ENCODE data around the gene PLXDC2.

PLXDC2 gene

DNA sequence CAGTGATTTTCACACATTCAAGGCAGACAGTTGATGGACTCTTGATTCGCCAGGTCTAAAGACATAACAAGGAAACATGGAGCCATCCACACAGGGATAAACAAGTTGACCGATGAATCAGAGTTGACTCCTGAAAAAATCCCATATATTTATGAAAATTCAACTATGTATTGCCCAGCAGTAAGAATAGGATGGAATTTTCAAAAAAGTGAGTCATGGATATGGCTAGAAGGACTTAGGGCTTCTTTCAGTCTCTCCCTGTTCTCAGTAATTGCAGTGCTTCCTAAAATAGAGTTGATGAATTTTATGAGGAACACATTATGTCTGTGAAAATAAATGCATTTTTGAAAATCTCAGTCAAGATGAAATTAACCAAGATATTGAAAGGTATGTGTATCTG is 301.2 kb downstream of the PLXDC2 start:
- peaks cover 29% of the 10 kb centered on the region for H3K4me1 ChIP-seq (ENCODE audit: control insufficient read depth, insufficient read depth, low read length)
- no peaks in the 10 kb centered on the region for H3K36me3 ChIP-seq (ENCODE audit: control insufficient read depth, insufficient read depth, low read length)
- H3K27me3 ChIP-seq (ENCODE audit: control insufficient read depth, insufficient read depth, low read length) = no peaks in the 10 kb centered on the region
- no peak overlapping the region for H3K9ac ChIP-seq (ENCODE audit: low read depth, low read length)
- H3K9me3 ChIP-seq (ENCODE audit: control insufficient read depth, insufficient read depth, low read length) = no peaks in the 10 kb centered on the region
- H3K4me3 ChIP-seq (ENCODE audit: low read depth, low read length) = no peak overlapping the region

DNA sequence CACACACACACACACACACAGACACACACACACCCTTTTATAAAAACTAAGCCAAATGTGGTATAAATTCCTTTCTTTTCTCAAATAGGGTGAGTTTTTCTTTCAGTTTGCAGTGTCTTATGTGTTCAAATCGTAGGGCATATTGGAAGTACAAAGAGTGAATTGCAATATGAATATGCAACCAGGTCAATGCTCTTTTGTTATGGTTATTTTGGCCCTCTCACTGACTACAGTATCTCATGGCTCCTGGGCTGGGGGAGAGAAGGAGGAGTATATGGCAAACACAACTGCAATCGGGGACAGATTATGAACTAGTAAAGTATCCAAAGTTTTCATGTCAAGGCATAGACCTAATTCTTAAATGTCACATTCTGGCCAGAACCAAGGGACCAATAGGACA is 301.9 kb downstream of the PLXDC2 start:
- Histone ChIP-seq H3K9me3 (ENCODE audit: control insufficient read depth, insufficient read depth, low read length) (no peaks in the 10 kb centered on the region), H3K4me1 (ENCODE audit: control insufficient read depth, insufficient read depth, low read length) (peaks cover 29% of the 10 kb centered on the region), H3K36me3 (ENCODE audit: control insufficient read depth, insufficient read depth, low read length) (no peaks in the 10 kb centered on the region), H3K27me3 (ENCODE audit: control insufficient read depth, insufficient read depth, low read length) (no peaks in the 10 kb centered on the region), H3K4me3 (ENCODE audit: low read depth, low read length) (no peak overlapping the region), H3K9ac (ENCODE audit: low read depth, low read length) (no peak overlapping the region)

- Histone ChIP-seq H3K27me3 (ENCODE audit: control insufficient read depth, insufficient read depth, low read length) (no peaks in the 10 kb centered on the region), H3K9ac (ENCODE audit: low read depth, low read length) (no peak overlapping the region), H3K36me3 (ENCODE audit: control insufficient read depth, insufficient read depth, low read length) (no peaks in the 10 kb centered on the region), H3K4me3 (ENCODE audit: low read depth, low read length) (no peak overlapping the region), H3K9me3 (ENCODE audit: control insufficient read depth, insufficient read depth, low read length) (peaks cover 3% of the 10 kb centered on the region), H3K4me1 (ENCODE audit: control insufficient read depth, insufficient read depth, low read length) (no peaks in the 10 kb centered on the region)
These were observed 312.6 kb downstream of the PLXDC2 start for GRCh38 chr10:20128811-20129210.

GRCh38 chr10:20132816-20133215 is 316.6 kb downstream of the PLXDC2 start:
- Histone ChIP-seq H3K4me3 (ENCODE audit: low read depth, low read length) (no peak overlapping the region), H3K27me3 (ENCODE audit: control insufficient read depth, insufficient read depth, low read length) (no peaks in the 10 kb centered on the region), H3K9ac (ENCODE audit: low read depth, low read length) (no peak overlapping the region), H3K9me3 (ENCODE audit: control insufficient read depth, insufficient read depth, low read length) (no peaks in the 10 kb centered on the region), H3K36me3 (ENCODE audit: control insufficient read depth, insufficient read depth, low read length) (no peaks in the 10 kb centered on the region), H3K4me1 (ENCODE audit: control insufficient read depth, insufficient read depth, low read length) (no peaks in the 10 kb centered on the region)

DNA sequence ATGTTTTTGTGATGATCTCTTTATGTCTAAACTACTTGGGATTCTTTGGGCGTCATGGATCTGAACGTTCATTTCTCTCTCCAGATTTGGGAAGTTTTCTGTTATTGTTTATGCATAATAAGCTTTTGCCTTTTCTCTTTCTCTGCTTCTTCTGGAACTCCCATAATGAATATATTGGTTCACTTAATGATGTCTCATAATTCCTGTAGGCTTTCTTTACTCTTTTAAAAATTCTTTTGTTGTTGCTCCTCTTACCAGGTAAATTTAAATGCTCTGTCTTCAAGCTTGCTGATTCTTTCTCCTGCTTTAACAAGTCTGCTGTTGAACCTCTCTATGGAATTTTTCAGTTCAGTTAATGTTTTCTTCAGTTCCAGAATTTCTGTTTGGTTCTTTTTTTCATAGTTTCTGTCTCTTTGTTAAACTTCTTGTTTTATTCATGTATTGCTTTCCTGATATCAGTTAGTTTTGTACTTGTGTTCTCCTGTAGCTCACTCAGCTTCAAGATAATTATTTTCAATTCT is 317.5 kb downstream of the PLXDC2 start:
- no peaks in the 10 kb centered on the region for H3K4me1 ChIP-seq (ENCODE audit: control insufficient read depth, insufficient read depth, low read length)
- no peaks in the 10 kb centered on the region for H3K36me3 ChIP-seq (ENCODE audit: control insufficient read depth, insufficient read depth, low read length)
- no peaks in the 10 kb centered on the region for H3K27me3 ChIP-seq (ENCODE audit: control insufficient read depth, insufficient read depth, low read length)
- H3K9me3 ChIP-seq (ENCODE audit: control insufficient read depth, insufficient read depth, low read length) = no peaks in the 10 kb centered on the region
- H3K4me3 ChIP-seq (ENCODE audit: low read depth, low read length) = no peak overlapping the region
- H3K9ac ChIP-seq (ENCODE audit: low read depth, low read length) = no peak overlapping the region

GRCh38 chr10:20142311-20142710 is 326.1 kb downstream of the PLXDC2 start:
- H3K27me3 ChIP-seq (ENCODE audit: control insufficient read depth, insufficient read depth, low read length) = no peaks in the 10 kb centered on the region
- H3K36me3 ChIP-seq (ENCODE audit: control insufficient read depth, insufficient read depth, low read length) = no peaks in the 10 kb centered on the region
- no peaks in the 10 kb centered on the region for H3K4me1 ChIP-seq (ENCODE audit: control insufficient read depth, insufficient read depth, low read length)
- no peak overlapping the region for H3K4me3 ChIP-seq (ENCODE audit: low read depth, low read length)
- H3K9ac ChIP-seq (ENCODE audit: low read depth, low read length) = no peak overlapping the region
- no peaks in the 10 kb centered on the region for H3K9me3 ChIP-seq (ENCODE audit: control insufficient read depth, insufficient read depth, low read length)

- no peaks in the 10 kb centered on the region for H3K9me3 ChIP-seq (ENCODE audit: control insufficient read depth, insufficient read depth, low read length)
- no peaks in the 10 kb centered on the region for H3K27me3 ChIP-seq (ENCODE audit: control insufficient read depth, insufficient read depth, low read length)
- H3K36me3 ChIP-seq (ENCODE audit: control insufficient read depth, insufficient read depth, low read length) = no peaks in the 10 kb centered on the region
- H3K9ac ChIP-seq (ENCODE audit: low read depth, low read length) = no peak overlapping the region
- no peak overlapping the region for H3K4me3 ChIP-seq (ENCODE audit: low read depth, low read length)
- H3K4me1 ChIP-seq (ENCODE audit: control insufficient read depth, insufficient read depth, low read length) = no peaks in the 10 kb centered on the region
These were observed 328.0 kb downstream of the PLXDC2 start for GRCh38 chr10:20144268-20144667.

DNA sequence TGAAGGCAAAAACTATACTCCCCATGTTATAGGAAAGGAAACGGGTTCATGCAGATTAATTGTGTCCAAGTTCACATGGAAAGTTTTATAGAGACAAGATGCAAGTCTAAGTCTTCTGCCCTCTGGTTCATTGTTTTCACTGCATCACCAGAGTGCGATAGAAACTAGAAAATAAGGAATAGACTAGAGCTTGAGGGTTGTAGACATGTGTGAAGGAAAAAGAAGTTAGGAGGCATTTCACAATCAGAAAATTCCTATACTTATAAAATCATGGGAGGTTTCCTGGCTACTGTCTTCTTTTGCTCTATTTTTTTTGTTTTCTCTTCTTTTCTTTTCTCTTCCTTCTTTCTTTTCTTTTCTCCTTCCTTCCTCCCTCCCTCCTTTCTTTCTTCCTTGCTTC is 329.8 kb downstream of the PLXDC2 start:
- H3K9me3 ChIP-seq (ENCODE audit: control insufficient read depth, insufficient read depth, low read length) = no peaks in the 10 kb centered on the region
- H3K9ac ChIP-seq (ENCODE audit: low read depth, low read length) = no peak overlapping the region
- H3K36me3 ChIP-seq (ENCODE audit: control insufficient read depth, insufficient read depth, low read length) = no peaks in the 10 kb centered on the region
- no peaks in the 10 kb centered on the region for H3K4me1 ChIP-seq (ENCODE audit: control insufficient read depth, insufficient read depth, low read length)
- no peak overlapping the region for H3K4me3 ChIP-seq (ENCODE audit: low read depth, low read length)
- no peaks in the 10 kb centered on the region for H3K27me3 ChIP-seq (ENCODE audit: control insufficient read depth, insufficient read depth, low read length)

DNA sequence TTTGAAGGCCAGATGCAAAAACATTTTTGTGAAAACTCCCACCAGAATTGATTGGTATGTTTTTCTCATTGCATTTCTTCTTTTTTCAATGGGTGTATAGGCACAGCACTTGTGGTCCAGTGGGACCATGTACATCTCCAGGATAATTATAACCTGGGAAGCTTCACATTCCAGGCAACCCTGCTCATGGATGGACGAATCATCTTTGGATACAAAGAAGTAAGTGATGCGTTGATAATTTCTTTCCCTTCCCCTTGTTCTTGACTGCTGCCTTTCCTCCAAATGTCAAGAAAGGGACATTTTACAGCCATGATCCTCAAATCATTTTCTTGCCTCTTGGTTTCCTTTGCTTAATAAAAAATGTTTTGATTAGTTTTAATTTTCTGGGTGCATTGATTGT is 331.5 kb downstream of the PLXDC2 start:
- Histone ChIP-seq H3K36me3 (ENCODE audit: control insufficient read depth, insufficient read depth, low read length) (no peaks in the 10 kb centered on the region), H3K27me3 (ENCODE audit: control insufficient read depth, insufficient read depth, low read length) (no peaks in the 10 kb centered on the region), H3K9ac (ENCODE audit: low read depth, low read length) (no peak overlapping the region), H3K4me1 (ENCODE audit: control insufficient read depth, insufficient read depth, low read length) (no peaks in the 10 kb centered on the region), H3K9me3 (ENCODE audit: control insufficient read depth, insufficient read depth, low read length) (no peaks in the 10 kb centered on the region), H3K4me3 (ENCODE audit: low read depth, low read length) (no peak overlapping the region)

- peaks cover 2% of the 10 kb centered on the region for H3K4me1 ChIP-seq (ENCODE audit: control insufficient read depth, insufficient read depth, low read length)
These were observed 340.3 kb downstream of the PLXDC2 start for GRCh38 chr10:20156511-20156910.

DNA sequence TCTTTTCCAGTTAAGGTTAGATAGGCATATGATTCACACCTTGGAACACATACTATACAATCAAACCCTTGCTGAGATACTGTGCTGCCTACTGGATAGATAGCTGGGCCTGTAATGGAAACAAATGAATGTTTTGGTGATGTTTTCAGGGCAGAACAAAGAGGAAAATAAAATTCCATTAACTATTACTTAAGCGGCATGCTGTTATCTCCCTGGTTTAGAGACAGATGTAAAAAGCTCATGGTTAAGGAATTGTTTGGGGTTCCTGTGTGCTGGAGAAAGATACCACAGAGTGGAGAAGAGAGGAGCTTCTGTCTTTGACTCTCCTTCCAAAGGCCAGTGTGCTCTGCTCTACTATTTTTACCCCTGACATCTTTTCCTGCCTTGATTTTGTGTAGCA is 341.1 kb downstream of the PLXDC2 start:
- H3K9me3 ChIP-seq (ENCODE audit: control insufficient read depth, insufficient read depth, low read length) = no peaks in the 10 kb centered on the region
- no peak overlapping the region for H3K9ac ChIP-seq (ENCODE audit: low read depth, low read length)
- H3K4me3 ChIP-seq (ENCODE audit: low read depth, low read length) = no peak overlapping the region
- H3K36me3 ChIP-seq (ENCODE audit: control insufficient read depth, insufficient read depth, low read length) = no peaks in the 10 kb centered on the region
- H3K4me1 ChIP-seq (ENCODE audit: control insufficient read depth, insufficient read depth, low read length) = peaks cover 2% of the 10 kb centered on the region
- no peaks in the 10 kb centered on the region for H3K27me3 ChIP-seq (ENCODE audit: control insufficient read depth, insufficient read depth, low read length)

More at GRCh38 chr10:20156511-20156910, 340.3 kb downstream of the PLXDC2 start:
- H3K9ac ChIP-seq (ENCODE audit: low read depth, low read length) = no peak overlapping the region
- no peaks in the 10 kb centered on the region for H3K36me3 ChIP-seq (ENCODE audit: control insufficient read depth, insufficient read depth, low read length)
- no peaks in the 10 kb centered on the region for H3K27me3 ChIP-seq (ENCODE audit: control insufficient read depth, insufficient read depth, low read length)
- H3K9me3 ChIP-seq (ENCODE audit: control insufficient read depth, insufficient read depth, low read length) = no peaks in the 10 kb centered on the region
- H3K4me3 ChIP-seq (ENCODE audit: low read depth, low read length) = no peak overlapping the region

DNA sequence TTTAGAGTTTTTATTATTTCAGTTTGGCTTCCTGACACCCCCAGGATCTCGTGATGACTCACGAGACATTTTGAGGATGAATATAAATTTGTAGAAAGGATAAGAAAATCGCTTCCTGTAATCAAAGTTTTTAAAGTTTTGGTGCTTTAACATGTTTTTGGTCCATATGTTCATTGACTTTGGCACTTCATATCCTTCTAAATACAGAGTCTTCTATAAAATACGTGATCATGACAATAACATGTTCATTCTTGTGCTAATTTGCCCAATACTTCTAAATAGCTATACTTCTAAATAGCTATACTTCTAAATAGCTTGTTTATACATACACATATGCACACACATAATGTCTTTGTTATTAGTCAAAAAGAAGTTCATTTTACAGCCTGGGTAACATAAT is 341.9 kb downstream of the PLXDC2 start:
- H3K9me3 ChIP-seq (ENCODE audit: control insufficient read depth, insufficient read depth, low read length) = no peaks in the 10 kb centered on the region
- no peaks in the 10 kb centered on the region for H3K36me3 ChIP-seq (ENCODE audit: control insufficient read depth, insufficient read depth, low read length)
- no peaks in the 10 kb centered on the region for H3K27me3 ChIP-seq (ENCODE audit: control insufficient read depth, insufficient read depth, low read length)
- H3K4me3 ChIP-seq (ENCODE audit: low read depth, low read length) = no peak overlapping the region
- no peak overlapping the region for H3K9ac ChIP-seq (ENCODE audit: low read depth, low read length)
- peaks cover 2% of the 10 kb centered on the region for H3K4me1 ChIP-seq (ENCODE audit: control insufficient read depth, insufficient read depth, low read length)

Measured in iPS-15b (cell line).